ENCODE results near the gene BICD1.

- TF ChIP-seq CTCF (conservative IDR thresholded peaks at IDR 0.05): no peak
- TF ChIP-seq EZH2 (IDR thresholded peaks at IDR 0.05; ENCODE audit: low read depth): no peak
Measured at GRCh38 chr12:32407795-32408194, 301.1 kb downstream of the BICD1 start.

Measured in PC-9 (cell line).